Measurements from ENCODE around the gene PMEPA1. TPM values are rescaled to one million over a fixed set of nuclear protein-coding genes. Genes with fewer than 3 reads are reported as not detected.

The PMEPA1 gene
- total RNA-seq, 4 donors from 2014 or later: 10.4 to 37.8 (median 17.4) TPM

- DNase-seq (ENCODE audit: extremely low spot score): no peak
- 94% methylated on average over 8 of the region's 8 CpGs for WGBS
Observed at GRCh38 chr20:57665589-57665971, 44.2 kb downstream of the PMEPA1 start.

DNA sequence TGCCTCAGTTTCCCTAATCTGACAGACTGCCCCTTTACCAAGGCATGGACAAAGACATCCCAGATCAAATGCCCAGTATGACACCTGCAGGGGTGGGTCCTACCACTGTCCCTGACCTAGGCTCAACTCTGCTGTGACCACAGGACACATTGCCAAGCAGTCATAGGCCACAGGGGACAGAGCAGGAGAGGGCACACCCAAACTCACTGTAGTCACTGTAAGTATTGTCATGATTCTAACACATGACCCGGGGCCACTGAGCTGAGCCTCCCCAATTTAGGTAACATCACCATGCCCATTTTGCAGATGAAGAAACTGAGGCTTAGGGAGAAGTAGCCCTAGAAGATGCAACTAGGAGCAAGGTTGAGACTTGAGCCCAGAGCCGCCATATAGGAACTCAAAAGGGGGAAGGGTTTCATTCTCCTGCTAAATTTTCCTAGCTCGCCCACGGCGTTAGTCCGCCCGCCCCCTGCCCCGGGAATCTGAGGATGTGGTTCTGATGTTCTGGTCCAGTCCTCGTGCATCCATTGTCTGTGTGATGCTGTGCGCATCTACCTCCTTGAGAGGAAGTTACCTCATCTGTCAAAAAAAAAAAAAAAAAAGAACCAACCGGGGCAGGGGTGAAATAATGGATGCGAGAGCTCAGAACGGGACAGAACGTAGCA lies 44.8 kb downstream of the PMEPA1 start:
- no peak overlapping the region for H3K4me3 ChIP-seq
- no peak for TF ChIP-seq POLR2AphosphoS5 (IDR thresholded peaks at IDR 0.05)
- TF ChIP-seq, protein P1, sequence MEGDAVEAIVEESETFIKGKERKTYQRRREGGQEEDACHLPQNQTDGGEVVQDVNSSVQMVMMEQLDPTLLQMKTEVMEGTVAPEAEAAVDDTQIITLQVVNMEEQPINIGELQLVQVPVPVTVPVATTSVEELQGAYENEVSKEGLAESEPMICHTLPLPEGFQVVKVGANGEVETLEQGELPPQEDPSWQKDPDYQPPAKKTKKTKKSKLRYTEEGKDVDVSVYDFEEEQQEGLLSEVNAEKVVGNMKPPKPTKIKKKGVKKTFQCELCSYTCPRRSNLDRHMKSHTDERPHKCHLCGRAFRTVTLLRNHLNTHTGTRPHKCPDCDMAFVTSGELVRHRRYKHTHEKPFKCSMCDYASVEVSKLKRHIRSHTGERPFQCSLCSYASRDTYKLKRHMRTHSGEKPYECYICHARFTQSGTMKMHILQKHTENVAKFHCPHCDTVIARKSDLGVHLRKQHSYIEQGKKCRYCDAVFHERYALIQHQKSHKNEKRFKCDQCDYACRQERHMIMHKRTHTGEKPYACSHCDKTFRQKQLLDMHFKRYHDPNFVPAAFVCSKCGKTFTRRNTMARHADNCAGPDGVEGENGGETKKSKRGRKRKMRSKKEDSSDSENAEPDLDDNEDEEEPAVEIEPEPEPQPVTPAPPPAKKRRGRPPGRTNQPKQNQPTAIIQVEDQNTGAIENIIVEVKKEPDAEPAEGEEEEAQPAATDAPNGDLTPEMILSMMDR (IDR thresholded peaks at IDR 0.05): no peak
- TF ChIP-seq POLR2A (IDR thresholded peaks at IDR 0.05; ENCODE audit: low read depth): no peak
- no peak for TF ChIP-seq EP300 (IDR thresholded peaks at IDR 0.05)
- H3K27ac ChIP-seq (replicated peaks in 1 of 4): no peak overlapping the region
- no peaks in the 10 kb centered on the region for H3K27me3 ChIP-seq
- no peaks in the 10 kb centered on the region for H3K36me3 ChIP-seq
- no peak for DNase-seq (ENCODE audit: extremely low spot score)
- 82% methylated on average over 13 of the region's 14 CpGs for WGBS
- no peaks in the 10 kb centered on the region for H3K9me3 ChIP-seq
- intact Hi-C loops (cut with DNase I): no loop called here
- H3K4me1 ChIP-seq: peaks cover 10 to 56% (median 37%) of the 10 kb centered on the region in 4 donors

More at GRCh38 chr20:57665589-57665971, 44.2 kb downstream of the PMEPA1 start:
- Histone ChIP-seq H3K4me3 (no peak overlapping the region), H3K27ac (replicated peaks in 1 of 4) (no peak overlapping the region), H3K36me3 (no peaks in the 10 kb centered on the region), H3K9me3 (no peaks in the 10 kb centered on the region), H3K4me1 (peaks cover 12 to 59% (median 40%) of the 10 kb centered on the region in 4 donors), H3K27me3 (no peaks in the 10 kb centered on the region)
- TF ChIP-seq POLR2AphosphoS5 (IDR thresholded peaks at IDR 0.05): no peak
- TF ChIP-seq, protein P1 (IDR thresholded peaks at IDR 0.05): no peak
- no peak for TF ChIP-seq POLR2A (IDR thresholded peaks at IDR 0.05; ENCODE audit: low read depth)
- TF ChIP-seq EP300 (IDR thresholded peaks at IDR 0.05): no peak
- intact Hi-C loops (cut with DNase I): no loop called here

DNA sequence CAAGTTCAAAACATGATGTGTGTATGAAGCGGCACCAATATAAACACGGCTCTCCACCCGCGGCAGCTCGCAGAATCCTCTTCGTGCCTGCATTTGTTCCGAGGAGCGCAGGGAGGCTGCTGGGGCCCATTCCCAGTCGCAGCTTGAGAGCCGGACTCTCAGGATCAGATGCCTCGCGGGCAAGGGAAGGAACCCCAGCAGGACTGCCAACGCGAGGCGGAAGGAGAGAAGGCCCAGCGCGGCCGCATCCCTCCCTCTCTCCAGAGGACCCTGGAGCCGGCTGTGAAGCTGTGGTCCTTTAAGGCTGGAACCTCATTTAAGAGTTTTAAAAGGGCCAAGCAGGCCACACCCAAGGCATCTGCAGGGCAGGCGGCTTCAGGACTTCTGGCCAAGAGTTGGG lies 45.3 kb downstream of the PMEPA1 start:
- peaks cover 0 to 2% (median under 1%) of the 10 kb centered on the region in 4 donors for H3K36me3 ChIP-seq
- DNase-seq (ENCODE audit: extremely low spot score): no peak
- no peaks in the 10 kb centered on the region for H3K9me3 ChIP-seq
- WGBS: 77% methylated on average over 20 of the region's 20 CpGs
- no peak overlapping the region for H3K4me3 ChIP-seq
- peaks cover 10 to 56% (median 35%) of the 10 kb centered on the region in 4 donors for H3K4me1 ChIP-seq
- no peak overlapping the region for H3K27ac ChIP-seq (replicated peaks in 1 of 4)
- H3K27me3 ChIP-seq: no peaks in the 10 kb centered on the region
- no peak for TF ChIP-seq POLR2AphosphoS5 (IDR thresholded peaks at IDR 0.05)
- intact Hi-C loops (cut with DNase I): no loop called here

GRCh38 chr20:57663681-57664451 lies 45.9 kb downstream of the PMEPA1 start:
- no peak overlapping the region for H3K4me3 ChIP-seq
- TF ChIP-seq, protein P1 (IDR thresholded peaks at IDR 0.05): no peak
- no peak for TF ChIP-seq EP300 (IDR thresholded peaks at IDR 0.05)
- TF ChIP-seq POLR2A (IDR thresholded peaks at IDR 0.05; ENCODE audit: low read depth): no peak
- TF ChIP-seq POLR2AphosphoS5 (IDR thresholded peaks at IDR 0.05): no peak
- H3K27me3 ChIP-seq: no peaks in the 10 kb centered on the region
- H3K9me3 ChIP-seq: no peaks in the 10 kb centered on the region
- intact Hi-C loops (cut with DNase I): no loop called here
- WGBS: 97% methylated on average over 5 of the region's 27 CpGs
- no peak overlapping the region for H3K27ac ChIP-seq (replicated peaks in 1 of 4)
- H3K4me1 ChIP-seq: peaks cover 10 to 58% (median 33%) of the 10 kb centered on the region in 4 donors
- DNase-seq (ENCODE audit: extremely low spot score): no peak
- H3K36me3 ChIP-seq: peaks cover 0 to 9% (median 6%) of the 10 kb centered on the region in 4 donors

- intact Hi-C loops (cut with DNase I): no loop called here
- TF ChIP-seq, protein P1 (IDR thresholded peaks at IDR 0.05): no peak
- TF ChIP-seq POLR2AphosphoS5 (IDR thresholded peaks at IDR 0.05) (no peak), EP300 (IDR thresholded peaks at IDR 0.05) (no peak), POLR2A (IDR thresholded peaks at IDR 0.05; ENCODE audit: low read depth) (no peak)
- Histone ChIP-seq H3K27ac (replicated peaks in 1 of 4) (peak overlapping the region in 1 of 4 donors; percentile 25), H3K9me3 (no peaks in the 10 kb centered on the region), H3K27me3 (no peaks in the 10 kb centered on the region), H3K36me3 (peaks cover 0 to 15% (median 12%) of the 10 kb centered on the region in 4 donors), H3K4me1 (peaks cover 4 to 58% (median 34%) of the 10 kb centered on the region in 4 donors), H3K4me3 (no peak overlapping the region)
- 100% methylated on average over 8 of the region's 9 CpGs for WGBS
- no peak for DNase-seq (ENCODE audit: extremely low spot score)
Observed at GRCh38 chr20:57663241-57663640, 46.6 kb downstream of the PMEPA1 start.
